Type B pancreatic cell (in vitro differentiated cells): ENCODE measurements around the gene GIPC3. TPM values are rescaled to one million over a fixed set of nuclear protein-coding genes. Genes with fewer than 3 reads are reported as not detected.

Experiments used
- DNase-seq: peaks from one replicate; pipeline ENCODE4 v3.0.0; 2021; ENCODE audit warnings: mixed read lengths; ENCODE audit not compliant: unreplicated experiment; ENCODE audit errors: extremely low spot score
- H3K27ac Mint-ChIP-seq: 2 replicates; pipeline ENCODE4 v1.8.0; 2021; ENCODE audit warnings: mild to moderate bottlenecking, mixed read lengths
- H3K27me3 Mint-ChIP-seq: 2 replicates; pipeline ENCODE4 v1.8.0; 2021; ENCODE audit warnings: mixed read lengths
- H3K36me3 Mint-ChIP-seq: 2 replicates; pipeline ENCODE4 v1.8.0; 2021; ENCODE audit warnings: mixed read lengths
- H3K4me1 Mint-ChIP-seq: one replicate; pipeline ENCODE4 v1.8.0; 2021; ENCODE audit warnings: mixed read lengths; ENCODE audit not compliant: unreplicated experiment
- H3K4me3 Mint-ChIP-seq: 2 replicates; pipeline ENCODE4 v1.8.0; 2021; ENCODE audit warnings: mild to moderate bottlenecking, mixed read lengths
- H3K9me3 Mint-ChIP-seq: 2 replicates; pipeline ENCODE4 v1.8.0; 2021; ENCODE audit warnings: mixed read lengths
- total RNA-seq: library from RNA; stranded (reverse); gene quantifications from 2 replicates; pipeline ENCODE4 v1.2.1, GENCODE V29; 2021; ENCODE audit warnings: low replicate concordance
- TF ChIP-seq, protein P1 (sequence below): fragments of 200-600 bp; sonication (generic); conservative IDR thresholded peaks from 2 replicates; pipeline ENCODE4 v1.5.0; 2021; ENCODE audit warnings: antibody characterized with exemption, mild to moderate bottlenecking

Gene GIPC3
- total RNA-seq, 1 donor from 2014 or later = 0.07 TPM

DNA sequence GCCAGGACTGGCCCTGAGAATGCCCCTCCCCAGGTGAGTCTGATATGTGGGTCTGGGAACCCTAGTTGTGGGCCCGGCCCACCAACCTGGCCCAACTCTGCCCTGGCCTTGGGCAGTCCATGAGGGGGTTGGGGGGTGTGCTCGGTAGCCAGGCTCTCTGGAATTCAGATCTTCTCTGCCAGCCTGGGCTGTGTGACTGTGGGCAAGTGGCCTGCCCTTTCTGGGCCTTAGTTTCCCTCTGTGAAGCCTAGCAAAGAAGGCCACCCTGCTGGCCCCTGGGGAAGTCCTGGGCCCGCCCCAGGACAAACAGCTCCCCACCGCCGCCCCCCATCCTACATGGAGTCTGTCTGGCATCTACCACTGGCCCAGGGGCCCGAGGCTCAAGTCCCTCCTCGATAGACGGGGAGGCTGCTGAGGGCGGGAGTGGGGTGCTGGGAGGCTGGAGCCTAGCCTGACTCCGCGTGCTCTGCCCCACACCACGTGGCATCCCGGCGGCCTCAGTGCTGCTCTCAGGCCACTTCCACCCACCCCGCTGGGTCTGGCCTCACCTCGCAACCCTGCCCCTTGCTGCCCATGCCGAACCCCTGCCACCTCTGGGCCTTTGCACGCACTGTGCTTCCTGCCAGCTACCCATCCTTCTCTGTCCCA is 29.7 kb downstream of the GIPC3 start:
- H3K27ac Mint-ChIP-seq = no peak overlapping the region
- DNase-seq = no peak
- TF ChIP-seq, protein P1, sequence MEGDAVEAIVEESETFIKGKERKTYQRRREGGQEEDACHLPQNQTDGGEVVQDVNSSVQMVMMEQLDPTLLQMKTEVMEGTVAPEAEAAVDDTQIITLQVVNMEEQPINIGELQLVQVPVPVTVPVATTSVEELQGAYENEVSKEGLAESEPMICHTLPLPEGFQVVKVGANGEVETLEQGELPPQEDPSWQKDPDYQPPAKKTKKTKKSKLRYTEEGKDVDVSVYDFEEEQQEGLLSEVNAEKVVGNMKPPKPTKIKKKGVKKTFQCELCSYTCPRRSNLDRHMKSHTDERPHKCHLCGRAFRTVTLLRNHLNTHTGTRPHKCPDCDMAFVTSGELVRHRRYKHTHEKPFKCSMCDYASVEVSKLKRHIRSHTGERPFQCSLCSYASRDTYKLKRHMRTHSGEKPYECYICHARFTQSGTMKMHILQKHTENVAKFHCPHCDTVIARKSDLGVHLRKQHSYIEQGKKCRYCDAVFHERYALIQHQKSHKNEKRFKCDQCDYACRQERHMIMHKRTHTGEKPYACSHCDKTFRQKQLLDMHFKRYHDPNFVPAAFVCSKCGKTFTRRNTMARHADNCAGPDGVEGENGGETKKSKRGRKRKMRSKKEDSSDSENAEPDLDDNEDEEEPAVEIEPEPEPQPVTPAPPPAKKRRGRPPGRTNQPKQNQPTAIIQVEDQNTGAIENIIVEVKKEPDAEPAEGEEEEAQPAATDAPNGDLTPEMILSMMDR = no peak
- H3K4me1 Mint-ChIP-seq = no peaks in the 10 kb centered on the region
- no peak overlapping the region for H3K4me3 Mint-ChIP-seq
- H3K36me3 Mint-ChIP-seq = no peaks in the 10 kb centered on the region
- H3K27me3 Mint-ChIP-seq = no peaks in the 10 kb centered on the region
- H3K9me3 Mint-ChIP-seq = no peaks in the 10 kb centered on the region

DNA sequence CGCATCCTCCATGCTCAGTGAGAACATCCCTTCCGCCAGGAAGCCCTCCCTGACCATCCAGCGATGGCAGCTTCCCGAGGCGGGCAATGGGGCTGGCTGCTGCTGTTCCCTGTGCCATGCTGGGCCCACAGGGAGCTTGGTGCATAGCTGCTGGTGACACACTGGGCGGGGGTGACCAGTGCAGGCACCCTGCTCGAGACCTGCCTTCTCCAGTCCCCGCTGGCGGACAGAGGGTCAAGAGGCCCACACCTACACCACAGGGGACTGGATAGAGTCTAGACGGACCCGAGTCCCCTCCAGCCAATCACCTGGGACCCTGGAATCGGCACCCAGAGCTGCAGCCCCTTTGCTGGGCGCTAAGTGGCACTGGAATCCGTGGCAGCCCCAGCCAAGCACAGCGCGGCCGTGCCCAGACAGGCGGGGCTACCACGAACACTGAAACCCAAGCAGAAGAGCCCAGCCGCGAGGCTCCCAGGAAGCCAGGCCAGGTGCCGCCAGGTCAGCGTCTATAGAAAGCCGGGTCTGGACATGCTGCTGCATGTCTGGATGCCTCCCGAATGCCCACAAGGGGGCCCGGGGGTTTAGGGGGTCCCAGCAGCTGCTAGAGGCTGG is 30.4 kb downstream of the GIPC3 start:
- Mint-ChIP-seq H3K9me3 (no peaks in the 10 kb centered on the region), H3K36me3 (no peaks in the 10 kb centered on the region), H3K27me3 (no peaks in the 10 kb centered on the region), H3K4me3 (no peak overlapping the region), H3K27ac (no peak overlapping the region), H3K4me1 (no peaks in the 10 kb centered on the region)
- DNase-seq = no peak
- TF ChIP-seq, protein P1 = no peak

DNA sequence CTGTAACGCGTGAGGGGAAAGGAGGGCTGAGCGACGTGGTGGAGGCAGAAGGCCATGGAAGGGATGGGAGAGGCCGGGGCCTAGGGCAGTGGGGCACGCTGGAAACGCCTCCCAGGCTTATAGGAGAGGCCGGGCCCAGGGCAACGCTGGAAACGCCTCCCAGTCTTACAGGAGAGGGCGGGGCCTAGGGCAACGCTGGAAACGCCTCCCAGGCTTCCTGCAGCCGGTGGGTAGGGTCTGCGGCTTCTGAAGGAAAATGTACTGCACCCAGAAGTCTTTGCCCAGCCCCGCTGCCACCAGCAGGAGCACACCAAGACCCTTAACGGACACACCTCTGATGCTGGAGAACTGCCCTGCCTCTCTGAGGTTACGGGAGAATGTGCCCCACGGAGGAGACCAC is 32.2 kb downstream of the GIPC3 start:
- Mint-ChIP-seq H3K4me1 (no peaks in the 10 kb centered on the region), H3K27ac (no peak overlapping the region), H3K27me3 (no peaks in the 10 kb centered on the region), H3K4me3 (no peak overlapping the region), H3K9me3 (no peaks in the 10 kb centered on the region), H3K36me3 (no peaks in the 10 kb centered on the region)
- DNase-seq = no peak
- TF ChIP-seq, protein P1 = no peak

DNA sequence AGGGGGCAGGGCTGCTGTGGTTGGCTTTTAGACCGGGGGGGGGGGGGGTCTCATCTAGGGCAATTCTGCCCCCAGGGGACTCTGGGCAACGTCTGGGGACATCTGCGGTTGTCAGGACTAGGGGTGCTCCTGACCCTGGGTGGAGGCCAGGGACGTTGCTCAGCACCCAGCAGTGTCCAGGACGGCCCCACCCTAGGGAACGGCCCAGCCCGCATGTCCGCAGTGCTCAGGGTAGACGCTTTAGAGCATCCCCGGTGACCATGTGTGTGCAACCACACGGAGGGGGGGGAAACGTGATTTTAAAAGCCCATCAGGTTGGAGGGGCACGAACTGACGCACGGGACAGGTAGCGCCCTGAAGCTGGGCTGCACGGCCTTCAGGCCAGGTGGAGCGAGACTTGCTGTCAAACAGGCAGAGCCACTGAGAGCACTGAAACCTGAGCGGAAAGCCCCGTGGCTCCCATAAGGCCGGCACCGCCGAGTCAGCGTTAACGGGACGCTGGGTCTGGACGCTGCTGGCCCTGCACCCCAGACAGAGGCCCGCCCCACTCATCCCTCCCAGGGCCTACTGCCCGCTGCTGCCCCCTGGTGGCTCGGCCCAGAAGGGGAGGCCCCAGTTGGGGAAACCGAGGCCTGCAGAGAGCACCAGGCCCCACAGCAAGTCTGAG is 33.0 kb downstream of the GIPC3 start:
- no peak overlapping the region for H3K4me3 Mint-ChIP-seq
- no peaks in the 10 kb centered on the region for H3K36me3 Mint-ChIP-seq
- H3K9me3 Mint-ChIP-seq = no peaks in the 10 kb centered on the region
- DNase-seq = no peak
- TF ChIP-seq, protein P1 = peak; percentile 89
- H3K4me1 Mint-ChIP-seq = no peaks in the 10 kb centered on the region
- no peaks in the 10 kb centered on the region for H3K27me3 Mint-ChIP-seq
- no peak overlapping the region for H3K27ac Mint-ChIP-seq

DNA sequence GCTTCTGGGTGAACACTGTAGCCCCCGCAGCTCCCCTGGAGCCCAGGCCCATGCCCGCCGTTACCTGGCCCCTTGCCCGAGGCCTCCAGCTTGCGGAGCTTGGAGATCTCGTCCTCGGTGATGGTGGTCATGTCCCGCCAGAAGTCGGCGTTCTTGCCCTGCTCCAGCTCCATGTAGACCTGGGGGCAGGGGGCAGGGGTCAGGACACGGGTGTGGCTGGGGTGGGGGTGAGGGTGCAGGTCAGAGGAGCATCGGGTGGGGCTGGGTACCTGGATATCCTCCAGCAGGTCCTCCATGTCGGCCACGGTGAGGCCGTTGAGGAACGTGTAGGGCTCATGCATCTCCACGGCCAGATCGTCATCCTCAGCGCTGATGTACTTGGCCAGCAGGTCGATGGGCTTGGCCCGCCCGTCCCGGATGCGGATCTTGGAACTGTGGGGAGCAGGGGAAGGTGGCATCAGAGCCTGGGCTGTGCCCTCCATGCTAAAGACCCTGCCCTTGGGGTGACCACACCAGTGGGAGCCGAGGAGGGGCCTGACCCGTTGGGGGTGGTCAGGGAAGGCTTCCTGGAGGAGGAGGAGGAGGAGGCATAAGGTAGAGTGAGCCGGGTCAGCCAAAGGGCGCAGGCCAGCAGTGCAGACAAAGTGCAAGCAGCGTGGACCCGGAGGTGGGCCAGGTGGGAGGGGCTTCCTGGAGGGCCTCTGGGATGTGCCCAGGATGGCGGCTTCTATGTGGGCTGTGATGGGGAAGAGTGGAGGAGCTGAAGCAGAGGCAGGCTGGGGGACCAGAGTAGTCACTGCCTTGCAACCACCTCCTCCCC is 33.7 kb downstream of the GIPC3 start:
- DNase-seq = no peak
- no peaks in the 10 kb centered on the region for H3K36me3 Mint-ChIP-seq

More for the DNA sequence above, 33.7 kb downstream of the GIPC3 start:
- Mint-ChIP-seq H3K4me3 (no peak overlapping the region), H3K27me3 (no peaks in the 10 kb centered on the region), H3K27ac (no peak overlapping the region), H3K4me1 (peaks cover under 1% of the 10 kb centered on the region), H3K9me3 (no peaks in the 10 kb centered on the region)
- TF ChIP-seq, protein P1 = no peak
